Lower leg skin (tissue), 3 donors: Measurements from ENCODE around the gene FUOM.

Experiments used
- CTCF ChIP-seq, 3 donors: fragments of 450-650 bp; IDR thresholded peaks; one replicate each; pipeline ENCODE4 v1.5.1; 2016; ENCODE audit warnings: antibody characterized with exemption in 3 of 3, mild to moderate bottlenecking in 3 of 3, moderate library complexity in 2 of 3
- POLR2A ChIP-seq, 2 donors: fragments of 450-650 bp; IDR thresholded peaks; one replicate each; pipeline ENCODE4 v1.6.1; 2016 to 2017; ENCODE audit warnings: antibody characterized with exemption in 2 of 2, mild to moderate bottlenecking in 1 of 2, moderate library complexity in 1 of 2

GRCh38 chr10:133377818-133378250 lies 20.0 kb upstream of the FUOM start:
- TF ChIP-seq CTCF (IDR thresholded peaks at IDR 0.05) (no peak), POLR2A (IDR thresholded peaks at IDR 0.05) (no peak)
